ENCODE measurements around the gene TMEM163.

GRCh38 chr2:134445116-134445515 is 273.7 kb downstream of the TMEM163 start:
- TF ChIP-seq, protein P1, sequence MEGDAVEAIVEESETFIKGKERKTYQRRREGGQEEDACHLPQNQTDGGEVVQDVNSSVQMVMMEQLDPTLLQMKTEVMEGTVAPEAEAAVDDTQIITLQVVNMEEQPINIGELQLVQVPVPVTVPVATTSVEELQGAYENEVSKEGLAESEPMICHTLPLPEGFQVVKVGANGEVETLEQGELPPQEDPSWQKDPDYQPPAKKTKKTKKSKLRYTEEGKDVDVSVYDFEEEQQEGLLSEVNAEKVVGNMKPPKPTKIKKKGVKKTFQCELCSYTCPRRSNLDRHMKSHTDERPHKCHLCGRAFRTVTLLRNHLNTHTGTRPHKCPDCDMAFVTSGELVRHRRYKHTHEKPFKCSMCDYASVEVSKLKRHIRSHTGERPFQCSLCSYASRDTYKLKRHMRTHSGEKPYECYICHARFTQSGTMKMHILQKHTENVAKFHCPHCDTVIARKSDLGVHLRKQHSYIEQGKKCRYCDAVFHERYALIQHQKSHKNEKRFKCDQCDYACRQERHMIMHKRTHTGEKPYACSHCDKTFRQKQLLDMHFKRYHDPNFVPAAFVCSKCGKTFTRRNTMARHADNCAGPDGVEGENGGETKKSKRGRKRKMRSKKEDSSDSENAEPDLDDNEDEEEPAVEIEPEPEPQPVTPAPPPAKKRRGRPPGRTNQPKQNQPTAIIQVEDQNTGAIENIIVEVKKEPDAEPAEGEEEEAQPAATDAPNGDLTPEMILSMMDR (IDR thresholded peaks at IDR 0.05; ENCODE audit: poor library complexity): no peak
- TF ChIP-seq EZH2phosphoT487 (IDR thresholded peaks at IDR 0.05; ENCODE audit: low read depth, severe bottlenecking, unreplicated experiment): no peak
- TF ChIP-seq EZH2 (IDR thresholded peaks at IDR 0.05; ENCODE audit: borderline replicate concordance): no peak

Data from hepatocyte (in vitro differentiated cells).